22Rv1 (cell line): ENCODE results near the gene PAX6.

Experiments
- H3K27ac ChIP-seq: fragments of 450-650 bp; 2 replicates; pipeline ENCODE4 v1.5.1; 2017
- ZFX ChIP-seq: fragments of 450-650 bp; IDR thresholded peaks from 2 replicates; pipeline ENCODE4 v1.6.1; 2017; ENCODE audit warnings: antibody characterized with exemption, borderline replicate concordance
- TF ChIP-seq, protein P1 (sequence below): fragments of 450-650 bp; IDR thresholded peaks from 2 replicates; pipeline ENCODE4 v1.5.1; 2017; ENCODE audit warnings: mild to moderate bottlenecking

The PAX6 gene

DNA sequence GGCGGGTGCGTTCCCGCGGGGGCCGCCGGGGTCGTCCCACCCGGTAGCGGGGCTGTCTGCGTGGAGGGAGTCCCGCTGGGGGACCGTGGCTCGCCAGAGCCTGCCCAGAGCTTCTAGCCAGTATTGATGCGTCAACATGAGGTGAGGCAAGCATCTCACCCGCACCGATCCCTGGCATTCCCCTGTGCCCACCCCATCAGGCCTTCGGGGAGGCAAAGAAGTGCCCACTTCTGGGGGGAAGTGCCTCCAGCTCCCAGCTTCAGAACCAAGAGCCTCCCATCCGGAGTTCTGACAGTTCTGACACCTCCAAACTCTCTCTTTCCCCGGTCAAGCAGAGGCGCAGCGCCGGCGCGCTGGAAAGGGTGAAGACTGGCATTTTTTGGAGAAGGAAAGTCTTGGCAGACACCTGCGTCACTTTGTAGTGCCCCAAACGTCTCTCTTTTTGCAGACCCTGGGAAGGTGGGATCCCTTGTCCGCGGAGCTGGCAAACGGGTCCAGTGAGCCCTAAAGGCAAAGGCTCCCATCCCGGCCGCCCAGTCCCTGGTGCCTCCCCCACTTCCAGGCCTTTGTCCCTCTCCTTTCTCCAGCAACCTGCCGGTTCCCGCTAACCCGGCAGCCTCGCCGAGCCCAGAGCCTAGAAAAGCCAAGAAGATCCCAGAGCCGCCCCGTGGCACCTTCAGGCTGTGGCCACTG, 3.2 kb upstream of the PAX6 start:
- TF ChIP-seq, protein P1, sequence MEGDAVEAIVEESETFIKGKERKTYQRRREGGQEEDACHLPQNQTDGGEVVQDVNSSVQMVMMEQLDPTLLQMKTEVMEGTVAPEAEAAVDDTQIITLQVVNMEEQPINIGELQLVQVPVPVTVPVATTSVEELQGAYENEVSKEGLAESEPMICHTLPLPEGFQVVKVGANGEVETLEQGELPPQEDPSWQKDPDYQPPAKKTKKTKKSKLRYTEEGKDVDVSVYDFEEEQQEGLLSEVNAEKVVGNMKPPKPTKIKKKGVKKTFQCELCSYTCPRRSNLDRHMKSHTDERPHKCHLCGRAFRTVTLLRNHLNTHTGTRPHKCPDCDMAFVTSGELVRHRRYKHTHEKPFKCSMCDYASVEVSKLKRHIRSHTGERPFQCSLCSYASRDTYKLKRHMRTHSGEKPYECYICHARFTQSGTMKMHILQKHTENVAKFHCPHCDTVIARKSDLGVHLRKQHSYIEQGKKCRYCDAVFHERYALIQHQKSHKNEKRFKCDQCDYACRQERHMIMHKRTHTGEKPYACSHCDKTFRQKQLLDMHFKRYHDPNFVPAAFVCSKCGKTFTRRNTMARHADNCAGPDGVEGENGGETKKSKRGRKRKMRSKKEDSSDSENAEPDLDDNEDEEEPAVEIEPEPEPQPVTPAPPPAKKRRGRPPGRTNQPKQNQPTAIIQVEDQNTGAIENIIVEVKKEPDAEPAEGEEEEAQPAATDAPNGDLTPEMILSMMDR, result no peak
- TF ChIP-seq ZFX, result no peak
- no peak overlapping the region for H3K27ac ChIP-seq

DNA sequence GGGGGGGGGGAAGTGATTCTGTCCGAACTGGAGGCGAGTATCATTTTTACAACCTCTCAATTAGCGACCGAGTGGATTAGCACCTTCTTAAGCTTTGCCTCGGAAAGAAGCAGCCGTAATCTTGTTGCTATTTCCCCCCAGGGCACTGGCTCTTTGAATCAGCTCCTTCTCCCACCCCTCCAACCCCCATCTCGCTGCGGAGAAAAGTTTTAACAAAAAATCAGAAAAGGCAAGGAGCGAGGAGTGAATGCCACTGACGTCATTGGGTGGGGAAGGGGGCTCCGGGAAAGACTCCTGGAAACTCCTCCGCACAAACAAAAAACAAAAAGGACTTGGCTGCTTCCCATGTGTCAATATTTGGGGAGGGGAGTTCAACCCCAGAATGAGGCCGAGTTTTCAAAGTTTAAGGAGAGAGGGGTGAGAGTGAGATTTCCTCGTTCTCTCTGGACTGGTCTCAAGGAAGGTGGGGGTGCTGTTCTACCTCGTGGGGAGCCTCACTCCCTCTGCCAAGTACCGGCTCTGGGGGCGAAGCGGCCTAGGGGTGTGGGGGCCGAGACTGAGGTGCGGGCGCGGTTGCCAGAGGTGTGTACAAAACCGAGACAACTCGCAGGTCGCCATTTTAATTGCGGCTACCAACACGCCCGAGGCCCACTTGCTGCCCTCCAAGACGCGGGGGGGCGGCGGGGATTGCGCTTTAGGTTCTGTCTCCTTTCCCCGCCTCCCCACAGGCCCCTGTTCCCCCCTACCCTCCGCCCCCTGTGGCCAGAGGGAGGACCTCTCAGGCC, 2.5 kb upstream of the PAX6 start:
- H3K27ac ChIP-seq, result no peak overlapping the region
- TF ChIP-seq ZFX, result no peak
- TF ChIP-seq, protein P1, result no peak

DNA sequence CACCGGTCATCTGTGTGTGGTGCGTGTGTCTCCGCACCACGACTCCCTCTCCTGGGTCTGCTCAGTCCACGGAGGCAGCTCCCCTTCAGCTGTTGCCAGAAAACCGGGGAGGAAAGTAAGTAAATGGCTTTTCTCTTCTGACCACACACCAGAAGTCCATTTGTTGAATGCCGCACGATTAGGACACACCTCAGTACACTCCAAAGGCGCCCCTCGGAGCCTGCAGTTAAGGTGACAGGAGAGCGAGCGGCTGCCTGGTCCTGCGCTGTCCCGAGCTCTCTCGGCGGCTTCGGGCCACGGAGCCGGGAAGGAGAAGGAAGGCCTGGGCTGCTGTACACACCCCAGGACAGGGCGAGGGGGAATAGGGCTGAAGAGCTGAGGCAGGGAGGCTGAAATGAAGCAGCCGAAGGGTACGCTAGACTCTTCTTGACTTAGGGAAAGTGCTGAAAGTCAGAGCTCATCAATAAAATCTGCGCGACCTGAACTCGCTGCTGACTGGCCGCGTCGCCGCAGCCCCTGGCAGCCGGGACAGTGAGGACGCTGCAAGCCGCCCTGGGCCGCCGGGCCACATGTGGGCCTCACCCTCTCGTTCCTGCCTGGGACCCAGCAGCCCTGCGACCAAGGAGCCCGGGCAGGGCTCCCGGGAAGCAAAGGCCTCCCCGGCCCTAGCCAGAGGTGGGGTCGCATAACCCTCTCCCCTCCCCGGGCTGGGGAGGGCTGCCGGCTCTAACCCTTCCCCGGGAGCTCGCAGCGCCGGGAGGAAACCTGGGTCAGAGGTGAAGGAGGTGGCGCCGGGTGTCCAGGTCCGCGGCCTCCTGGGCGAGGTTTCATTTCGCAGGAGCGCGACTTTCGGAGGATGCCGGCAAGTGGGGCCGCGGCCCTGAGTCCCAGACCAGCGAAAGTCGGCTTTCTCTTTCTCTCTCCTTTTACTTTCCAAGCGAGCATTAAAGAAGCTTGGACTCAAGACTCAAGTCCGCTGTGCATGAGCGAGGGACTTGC, 1.6 kb upstream of the PAX6 start:
- no peak for TF ChIP-seq ZFX
- TF ChIP-seq, protein P1, result no peak
- peak overlapping the region; percentile 82 for H3K27ac ChIP-seq

DNA sequence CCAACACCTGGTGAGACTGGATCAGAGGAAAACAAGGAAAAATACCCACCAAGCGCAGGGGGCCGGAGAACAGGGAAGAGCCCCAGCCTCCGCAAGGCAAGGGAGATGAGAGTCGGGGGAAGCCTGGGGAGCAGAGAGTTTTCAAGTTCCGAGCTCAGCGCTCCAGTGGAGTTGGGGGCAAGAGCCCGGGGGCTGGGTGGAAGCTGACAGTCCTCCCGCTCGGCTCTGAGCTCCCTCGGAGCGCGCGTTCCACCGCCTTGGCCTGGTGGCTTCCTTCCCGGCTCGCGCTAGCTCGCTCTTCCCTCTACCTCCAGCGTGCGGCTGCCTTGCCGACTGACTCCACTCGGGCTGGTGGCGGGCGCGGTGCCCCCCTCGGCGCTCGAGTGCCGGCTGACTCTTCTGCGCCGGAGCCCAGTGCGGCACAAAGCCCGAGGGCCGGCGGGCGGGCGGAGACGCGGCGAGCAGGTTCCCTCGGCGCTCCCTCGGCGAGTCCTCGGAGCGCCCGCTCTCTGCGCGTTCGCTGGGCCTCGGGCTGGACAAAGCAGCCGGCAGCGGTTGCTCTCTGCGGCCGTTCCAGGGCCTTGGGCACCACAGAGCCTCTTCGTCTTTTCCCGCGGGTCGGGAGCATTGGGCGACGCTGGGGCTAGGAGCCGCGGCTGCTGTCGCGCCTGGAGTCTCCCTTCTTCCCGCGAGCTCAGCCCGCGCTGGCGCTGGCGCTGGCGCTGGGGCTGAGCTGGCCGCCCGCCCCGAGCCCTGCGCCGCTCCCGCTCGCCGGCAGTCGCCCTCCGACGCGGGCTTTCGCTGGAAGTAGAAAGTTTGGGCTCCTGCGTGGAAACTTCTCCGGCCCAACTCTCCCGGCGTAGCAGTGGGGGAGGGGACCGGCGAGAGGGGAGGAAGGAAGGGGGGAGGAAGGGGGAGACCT, 1.0 kb downstream of the PAX6 start:
- TF ChIP-seq, protein P1, result no peak
- TF ChIP-seq ZFX, result no peak
- peak overlapping the region; percentile 82 for H3K27ac ChIP-seq

DNA sequence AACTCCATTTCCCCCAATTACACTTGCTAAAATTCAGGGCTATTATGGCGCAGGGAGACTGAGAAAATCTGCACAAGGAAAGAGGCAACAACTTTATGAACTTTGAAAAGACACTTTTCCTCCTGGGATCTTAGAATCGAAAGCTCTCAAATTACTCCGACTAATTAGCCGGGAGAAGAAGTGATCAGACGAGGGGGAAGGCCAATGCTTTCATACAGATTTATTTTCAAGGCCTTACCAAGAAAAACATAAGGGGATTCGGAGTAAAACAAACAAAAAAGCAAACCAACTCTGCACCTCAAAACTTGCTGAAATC, 1.6 kb downstream of the PAX6 start:
- H3K27ac ChIP-seq, result no peak overlapping the region
- TF ChIP-seq, protein P1, result no peak
- TF ChIP-seq ZFX, result no peak

DNA sequence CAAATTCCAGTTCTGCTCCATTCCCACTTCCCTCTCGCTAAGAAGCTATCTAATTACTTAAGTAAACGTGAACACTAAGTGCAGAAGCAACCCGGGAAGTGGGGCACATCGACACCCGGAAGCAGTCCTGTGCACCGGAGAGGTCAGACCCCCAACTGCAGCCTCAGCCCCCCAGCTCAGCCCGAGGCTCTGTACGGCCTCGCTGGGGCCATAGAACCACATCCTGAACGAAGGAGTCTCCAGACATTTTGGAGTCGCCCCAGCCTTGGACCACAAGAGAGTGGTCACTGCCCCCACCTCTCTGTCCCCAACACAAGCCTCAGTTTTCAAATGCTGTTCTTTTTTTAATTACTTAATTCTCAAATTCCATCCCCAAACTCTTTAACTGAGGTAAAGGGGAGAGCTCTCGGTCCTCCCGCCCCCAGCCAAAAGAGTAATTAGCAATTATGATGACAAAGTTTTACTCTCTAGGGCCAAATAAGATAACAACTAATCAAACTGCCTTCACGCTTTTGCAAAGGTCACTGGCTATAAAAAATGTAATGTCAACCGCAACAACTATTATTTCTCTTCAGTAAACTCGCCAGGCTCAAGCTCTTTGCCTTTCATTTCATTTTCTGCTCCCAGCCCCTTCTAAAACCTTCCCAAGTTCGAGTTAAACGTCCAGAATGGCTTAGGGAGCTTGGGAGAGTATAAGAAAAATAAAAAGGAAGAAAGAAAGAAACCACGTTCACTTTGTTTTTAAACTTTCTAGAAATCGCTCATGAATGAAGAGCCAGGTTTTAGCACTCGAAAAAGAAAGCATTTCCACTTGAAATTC, 2.2 kb downstream of the PAX6 start:
- no peak for TF ChIP-seq ZFX
- TF ChIP-seq, protein P1, result no peak
- H3K27ac ChIP-seq, result no peak overlapping the region
